NCI-H2081 treated with DMSO at 0.1 percent for 48 hours (cell line): ENCODE results near the gene ATF1.
"Not testable (repeated sequence)": the region's sequence is repeated elsewhere in the genome, so short reads cannot be mapped to it uniquely, and the experiment has no call there.

ENCODE experiments used
- DNase-seq: peaks from one replicate; lab custom pipeline; 2025; lab: John Stamatoyannopoulos, UW

Gene ATF1

GRCh38 chr12:50753232-50753769, 10.6 kb upstream of the ATF1 start:
- DNase-seq, result no peak

- no peak for DNase-seq
Observed at GRCh38 chr12:50764286-50765094, 589 bp downstream of the ATF1 start.

- no peak for DNase-seq
Observed at GRCh38 chr12:50765095-50765911, 1.4 kb downstream of the ATF1 start.

GRCh38 chr12:50768391-50768790, 4.5 kb downstream of the ATF1 start:
- DNase-seq, result no peak

GRCh38 chr12:50768813-50769212, 4.9 kb downstream of the ATF1 start:
- DNase-seq, result not testable (repeated sequence)

- no peak for DNase-seq
Observed at GRCh38 chr12:50771409-50771808, 7.5 kb downstream of the ATF1 start.

GRCh38 chr12:50772470-50772869, 8.6 kb downstream of the ATF1 start:
- DNase-seq, result no peak

GRCh38 chr12:50772877-50773276, 9.0 kb downstream of the ATF1 start:
- DNase-seq, result no peak

- no peak for DNase-seq
Observed at GRCh38 chr12:50775251-50775650, 11.3 kb downstream of the ATF1 start.

- no peak for DNase-seq
Observed at GRCh38 chr12:50776749-50777728, 13.1 kb downstream of the ATF1 start.

- no peak for DNase-seq
Observed at GRCh38 chr12:50778663-50779590, 15.0 kb downstream of the ATF1 start.

- DNase-seq, result no peak
Observed at GRCh38 chr12:50780013-50780412, 16.1 kb downstream of the ATF1 start.

GRCh38 chr12:50784501-50784900, 20.6 kb downstream of the ATF1 start:
- no peak for DNase-seq

GRCh38 chr12:50785406-50786001, 21.6 kb downstream of the ATF1 start:
- DNase-seq, result no peak

- DNase-seq, result no peak
Observed at GRCh38 chr12:50786498-50787231, 22.8 kb downstream of the ATF1 start.

- no peak for DNase-seq
Observed at GRCh38 chr12:50787618-50788017, 23.7 kb downstream of the ATF1 start.

GRCh38 chr12:50788561-50788960, 24.7 kb downstream of the ATF1 start:
- DNase-seq, result no peak

- no peak for DNase-seq
Observed at GRCh38 chr12:50790081-50790480, 26.2 kb downstream of the ATF1 start.

- DNase-seq, result no peak
Observed at GRCh38 chr12:50799908-50800307, 36.0 kb downstream of the ATF1 start.
